IgD-negative memory B cell (primary cell): ENCODE measurements around the gene FMO5. TPM values are rescaled to one million over a fixed set of nuclear protein-coding genes. Genes with fewer than 3 reads are reported as not detected.
"Not testable (repeated sequence)": the region's sequence is repeated elsewhere in the genome, so short reads cannot be mapped to it uniquely, and the experiment has no call there.

Experiments used
- H3K27ac Mint-ChIP-seq, 3 donors: one replicate each; pipeline ENCODE4 v1.8.0; 2020 to 2022; ENCODE audit warnings: mild to moderate bottlenecking in 3 of 3, mixed read lengths in 3 of 3, moderate library complexity in 1 of 3
- H3K27me3 Mint-ChIP-seq: one replicate; pipeline ENCODE4 v1.8.0; 2021; ENCODE audit warnings: mixed read lengths
- H3K36me3 Mint-ChIP-seq: one replicate; pipeline ENCODE4 v1.8.0; 2020; ENCODE audit warnings: mild to moderate bottlenecking, mixed read lengths
- H3K4me1 Mint-ChIP-seq, 3 donors: one replicate each; pipeline ENCODE4 v1.8.0; 2020 to 2022; ENCODE audit warnings: mixed read lengths in 3 of 3, mild to moderate bottlenecking in 1 of 3
- H3K4me3 Mint-ChIP-seq, 4 donors: one replicate each; pipeline ENCODE4 v1.8.0; 2020 to 2022; ENCODE audit warnings: mild to moderate bottlenecking in 4 of 4, mixed read lengths in 4 of 4, moderate library complexity in 3 of 4
- H3K9me3 Mint-ChIP-seq, 3 donors: one replicate each; pipeline ENCODE4 v1.8.0; 2020 to 2021; ENCODE audit warnings: mixed read lengths in 3 of 3, mild to moderate bottlenecking in 1 of 3
- polyA plus RNA-seq: library from polyadenylated mRNA; unstranded; fragments of 300-500 nt; fragmentation: Illumina TruSeq; gene quantifications from one replicate; pipeline ENCODE4 v1.2.3, GENCODE V29; 2021

FMO5 gene
- polyA plus RNA-seq, 1 donor from 2014 or later: 1.9 TPM

- Mint-ChIP-seq H3K36me3 (peaks cover 2% of the 10 kb centered on the region), H3K4me3 (peak overlapping the region in 2 of 4 donors; percentile 18 to 60), H3K27ac (no peak overlapping the region), H3K4me1 (peaks cover 30 to 41% (median 39%) of the 10 kb centered on the region in 3 donors), H3K9me3 (no peaks in the 10 kb centered on the region), H3K27me3 (no peaks in the 10 kb centered on the region)
These were observed 20.0 kb upstream of the FMO5 start for GRCh38 chr1:147245129-147245528.

GRCh38 chr1:147243841-147244240 is 18.7 kb upstream of the FMO5 start:
- Mint-ChIP-seq H3K27ac (peak overlapping the region; percentile 3 to 64 (median 52)), H3K4me3 (peak overlapping the region; percentile 91 to 97 (median 96)), H3K9me3 (no peaks in the 10 kb centered on the region), H3K4me1 (peaks cover 27 to 35% (median 32%) of the 10 kb centered on the region in 3 donors), H3K36me3 (peaks cover 2% of the 10 kb centered on the region), H3K27me3 (no peaks in the 10 kb centered on the region)

- Mint-ChIP-seq H3K4me1 (peaks cover 27 to 33% (median 29%) of the 10 kb centered on the region in 3 donors), H3K4me3 (peak overlapping the region; percentile 91 to 97 (median 96)), H3K9me3 (no peaks in the 10 kb centered on the region), H3K27me3 (no peaks in the 10 kb centered on the region), H3K36me3 (peaks cover 2% of the 10 kb centered on the region), H3K27ac (peak overlapping the region; percentile 52 to 79 (median 64))
These were observed 18.1 kb upstream of the FMO5 start for GRCh38 chr1:147243228-147243685.

GRCh38 chr1:147242449-147243227 is 17.5 kb upstream of the FMO5 start, which contains the start of gene CHD1L:
TSS of gene CHD1L (plus strand) at chr1:147242684. CDS start at chr1:147242704, 20 bp downstream.
- Mint-ChIP-seq H3K4me1 (peaks cover 24 to 29% (median 25%) of the 10 kb centered on the region in 3 donors), H3K4me3 (peak within 1 kb of the TSS; percentile 91 to 97 (median 96)), H3K27me3 (no peaks in the 10 kb centered on the region), H3K36me3 (peaks cover 2% of the 10 kb centered on the region), H3K27ac (peak within 1 kb of the TSS; percentile 52 to 87 (median 64)), H3K9me3 (no peaks in the 10 kb centered on the region)

GRCh38 chr1:147241934-147242448 is 16.9 kb upstream of the FMO5 start:
- peak overlapping the region in 2 of 3 donors; percentile 64 to 87 for H3K27ac Mint-ChIP-seq
- H3K27me3 Mint-ChIP-seq: no peaks in the 10 kb centered on the region
- no peaks in the 10 kb centered on the region for H3K9me3 Mint-ChIP-seq
- H3K4me3 Mint-ChIP-seq: peak overlapping the region; percentile 91 to 96 (median 94)
- H3K4me1 Mint-ChIP-seq: peaks cover 17 to 23% (median 19%) of the 10 kb centered on the region in 3 donors
- peaks cover 2% of the 10 kb centered on the region for H3K36me3 Mint-ChIP-seq

GRCh38 chr1:147240131-147240721 is 15.1 kb upstream of the FMO5 start:
- H3K27ac Mint-ChIP-seq, H3K27me3 Mint-ChIP-seq, H3K36me3 Mint-ChIP-seq, H3K9me3 Mint-ChIP-seq: not testable (repeated sequence)
- peaks cover 12 to 14% (median 14%) of the 10 kb centered on the region in 3 donors for H3K4me1 Mint-ChIP-seq
- H3K4me3 Mint-ChIP-seq: peak overlapping the region in 1 of 4 donors; percentile 31

- no peaks in the 10 kb centered on the region for H3K27me3 Mint-ChIP-seq
- H3K9me3 Mint-ChIP-seq: no peaks in the 10 kb centered on the region
- peaks cover 8 to 10% (median 9%) of the 10 kb centered on the region in 3 donors for H3K4me1 Mint-ChIP-seq
- no peak overlapping the region for H3K27ac Mint-ChIP-seq
- H3K36me3 Mint-ChIP-seq: no peaks in the 10 kb centered on the region
- no peak overlapping the region for H3K4me3 Mint-ChIP-seq
These were observed 14.0 kb upstream of the FMO5 start for GRCh38 chr1:147238925-147239820.

- Mint-ChIP-seq H3K4me3 (no peak overlapping the region), H3K27me3 (no peaks in the 10 kb centered on the region), H3K9me3 (no peaks in the 10 kb centered on the region), H3K27ac (no peak overlapping the region), H3K36me3 (no peaks in the 10 kb centered on the region), H3K4me1 (peaks cover 0 to 4% (median 3%) of the 10 kb centered on the region in 3 donors)
These were observed 13.1 kb upstream of the FMO5 start for GRCh38 chr1:147238053-147238902.

- H3K27ac Mint-ChIP-seq: no peak overlapping the region
- H3K36me3 Mint-ChIP-seq: no peaks in the 10 kb centered on the region
- H3K4me3 Mint-ChIP-seq: no peak overlapping the region
- H3K27me3 Mint-ChIP-seq: no peaks in the 10 kb centered on the region
- H3K4me1 Mint-ChIP-seq: peaks cover 0 to 3% (median 2%) of the 10 kb centered on the region in 3 donors
- no peaks in the 10 kb centered on the region for H3K9me3 Mint-ChIP-seq
These were observed 12.0 kb upstream of the FMO5 start for GRCh38 chr1:147236959-147237791.

GRCh38 chr1:147236448-147236847 is 11.3 kb upstream of the FMO5 start:
- Mint-ChIP-seq H3K9me3 (no peaks in the 10 kb centered on the region), H3K27me3 (no peaks in the 10 kb centered on the region), H3K4me3 (no peak overlapping the region), H3K27ac (no peak overlapping the region), H3K4me1 (no peaks in the 10 kb centered on the region), H3K36me3 (no peaks in the 10 kb centered on the region)

- no peaks in the 10 kb centered on the region for H3K9me3 Mint-ChIP-seq
- no peak overlapping the region for H3K4me3 Mint-ChIP-seq
- no peaks in the 10 kb centered on the region for H3K36me3 Mint-ChIP-seq
- H3K4me1 Mint-ChIP-seq: no peaks in the 10 kb centered on the region
- no peak overlapping the region for H3K27ac Mint-ChIP-seq
- no peaks in the 10 kb centered on the region for H3K27me3 Mint-ChIP-seq
These were observed 10.7 kb upstream of the FMO5 start for GRCh38 chr1:147235822-147236221.

- not testable (repeated sequence) for H3K27ac Mint-ChIP-seq, H3K9me3 Mint-ChIP-seq, H3K36me3 Mint-ChIP-seq, H3K4me3 Mint-ChIP-seq, H3K27me3 Mint-ChIP-seq, H3K4me1 Mint-ChIP-seq
These were observed 8.8 kb upstream of the FMO5 start for GRCh38 chr1:147233903-147234302.

- H3K4me1 Mint-ChIP-seq, H3K4me3 Mint-ChIP-seq, H3K27ac Mint-ChIP-seq, H3K9me3 Mint-ChIP-seq, H3K36me3 Mint-ChIP-seq, H3K27me3 Mint-ChIP-seq: not testable (repeated sequence)
These were observed 5.9 kb upstream of the FMO5 start for GRCh38 chr1:147231032-147231431.
